CD4-positive, alpha-beta T cell (primary cell): ENCODE results near the gene SCRG1. TPM values are rescaled to one million over a fixed set of nuclear protein-coding genes. Genes with fewer than 3 reads are reported as not detected.
A peak's percentile ranks its signal among the peaks of the same experiment; 100 is the strongest.

ENCODE experiments used
- ATAC-seq: fragments of 200-7000 bp; cut with Tn5 transposase; one replicate; pipeline ENCODE4 v1.10.0; 2022; ENCODE audit warnings: mild to moderate bottlenecking; ENCODE audit not compliant: poor library complexity
- CTCF ChIA-PET: fragments of 350-600 bp; sonication (Branson Sonifier 250); formaldehyde crosslinking; loops from one replicate; lab custom pipeline; 2021; ENCODE audit warnings: antibody characterized with exemption, inconsistent platforms; lab: Charles Lee
- POLR2A ChIA-PET: fragments of 350-600 bp; sonication (Branson Sonifier 250); formaldehyde crosslinking; loops from one replicate; lab custom pipeline; 2021; ENCODE audit warnings: antibody characterized with exemption, inconsistent platforms; lab: Charles Lee
- DNase-seq, 14 experiments: peaks; one replicate each; pipeline ENCODE4 v3.0.0-alpha.2; 2013 to 2020; ENCODE audit warnings: mixed read lengths in 2 of 14
- H3K27ac ChIP-seq, 2 donors: one replicate each; pipeline versions ENCODE4 v1.5.1 to v1.7.0; 2013; ENCODE audit warnings: low read length in 2 of 2, low read depth in 1 of 2, mild to moderate bottlenecking in 1 of 2
- H3K27me3 ChIP-seq, 2 experiments: 1 replicate in 1 of 2; 2 replicates in 1 of 2; pipeline versions ENCODE4 v1.6.1 to v1.7.0; 2013; ENCODE audit warnings: low read length in 2 of 2, control low read depth in 1 of 2, mild to moderate bottlenecking in 1 of 2, moderate library complexity in 1 of 2; ENCODE audit not compliant: insufficient read depth in 2 of 2, control insufficient read depth in 1 of 2
- H3K36me3 ChIP-seq: one replicate; pipeline ENCODE4 v1.6.1; 2013; ENCODE audit warnings: low read length, control low read depth; ENCODE audit not compliant: insufficient read depth
- H3K4me1 ChIP-seq: one replicate; pipeline ENCODE4 v1.6.1; 2013; ENCODE audit warnings: low read length, control low read depth; ENCODE audit not compliant: insufficient read depth
- H3K4me3 ChIP-seq: one replicate; pipeline ENCODE4 v1.5.1; 2013; ENCODE audit warnings: mild to moderate bottlenecking, low read length, moderate library complexity
- H3K9me3 ChIP-seq, 2 experiments: 1 replicate in 1 of 2; 2 replicates in 1 of 2; pipeline versions ENCODE4 v1.6.1 to v1.7.0; 2013; ENCODE audit warnings: low read length in 2 of 2, mild to moderate bottlenecking in 2 of 2, control low read depth in 1 of 2, moderate library complexity in 1 of 2; ENCODE audit not compliant: control insufficient read depth in 1 of 2, insufficient read depth in 1 of 2
- H3K27ac Mint-ChIP-seq: one replicate; pipeline ENCODE4 v1.8.0; 2020; ENCODE audit warnings: mixed read lengths
- H3K27me3 Mint-ChIP-seq: one replicate; pipeline ENCODE4 v1.8.0; 2021; ENCODE audit warnings: mixed read lengths
- H3K36me3 Mint-ChIP-seq: one replicate; pipeline ENCODE4 v1.8.0; 2021; ENCODE audit warnings: low read depth, mixed read lengths
- H3K4me1 Mint-ChIP-seq: one replicate; pipeline ENCODE4 v1.8.0; 2021; ENCODE audit warnings: low read depth, mixed read lengths
- H3K4me3 Mint-ChIP-seq: one replicate; pipeline ENCODE4 v1.8.0; 2020; ENCODE audit warnings: mild to moderate bottlenecking, mixed read lengths
- H3K9me3 Mint-ChIP-seq: one replicate; pipeline ENCODE4 v1.8.0; 2020; ENCODE audit warnings: mixed read lengths
- CTCF ChIP-seq: fragments of 200-600 bp; IDR thresholded peaks from one replicate; pipeline ENCODE4 v1.8.0; 2022; ENCODE audit warnings: antibody characterized with exemption, mild to moderate bottlenecking
- intact Hi-C, 2 experiments: fragments of 100-400 bp; cut with DNase I in 1 of 2; cut with micrococcal nuclease in 1 of 2; formaldehyde crosslinking; loops; one replicate each; pipeline versions ENCODE4 v1.15.1 to v1.9.0; 2023 to 2025; cut with DNase I, micrococcal nuclease
- total RNA-seq, 174 experiments: library from RNA in 2 of 174; stranded (reverse) in 2 of 174; gene quantifications; one replicate each; pipeline ENCODE4 v1.2.3 and lab custom pipeline; 2021 to 2026

SCRG1 gene
- total RNA-seq, 2 experiments from 2014 or later, result not detected

GRCh38 chr4:173424899-173425805, 26.2 kb upstream of the SCRG1 start:
- no peak for DNase-seq
- no peaks in the 10 kb centered on the region for H3K9me3 Mint-ChIP-seq
- peaks cover 34% of the 10 kb centered on the region for H3K4me1 Mint-ChIP-seq
- no peak for ATAC-seq
- Histone ChIP-seq H3K4me1 (peaks cover 21% of the 10 kb centered on the region), H3K36me3 (no peaks in the 10 kb centered on the region), H3K27ac (peak overlapping the region in 1 of 2 donors; percentile 23), H3K27me3 (no peaks in the 10 kb centered on the region), H3K4me3 (no peak overlapping the region), H3K9me3 (no peaks in the 10 kb centered on the region)
- H3K27me3 Mint-ChIP-seq, result no peaks in the 10 kb centered on the region
- peak overlapping the region; percentile 54 for H3K4me3 Mint-ChIP-seq
- peak overlapping the region; percentile 61 for H3K27ac Mint-ChIP-seq
- no peak for TF ChIP-seq CTCF
- POLR2A ChIA-PET, result interaction anchor here (1.4 kb wide), 2 partner anchors 69 to 91 kb away, joined by 3 to 5 read pairs; partner anchors contain the start of gene HMGB2
- CTCF ChIA-PET, result interaction anchor here (0.6 to 0.9 kb wide), 2 partner anchors 123 to 1481 kb away, joined by 3 to 4 read pairs; no protein-coding TSS in a partner anchor
- intact Hi-C loops, result no loop called here
- H3K36me3 Mint-ChIP-seq, result no peaks in the 10 kb centered on the region

GRCh38 chr4:173420801-173421200, 21.9 kb upstream of the SCRG1 start:
- peaks cover 14% of the 10 kb centered on the region for H3K4me1 Mint-ChIP-seq
- Histone ChIP-seq H3K9me3 (no peaks in the 10 kb centered on the region), H3K4me3 (no peak overlapping the region), H3K27ac (no peak overlapping the region), H3K4me1 (peaks cover 13% of the 10 kb centered on the region), H3K36me3 (no peaks in the 10 kb centered on the region), H3K27me3 (no peaks in the 10 kb centered on the region)
- no peak for ATAC-seq
- H3K27me3 Mint-ChIP-seq, result no peaks in the 10 kb centered on the region
- H3K27ac Mint-ChIP-seq, result no peak overlapping the region
- H3K4me3 Mint-ChIP-seq, result no peak overlapping the region
- DNase-seq, result no peak
- TF ChIP-seq CTCF, result no peak
- intact Hi-C loops, result loop anchor here in 1 of 2 experiments (1.0 kb wide), 1 partner anchor 74 kb away; no protein-coding TSS in a partner anchor
- POLR2A ChIA-PET, result interaction anchor here (1.3 to 3.1 kb wide), 2 partner anchors 73 to 87 kb away, joined by 12 to 13 read pairs; partner anchors contain the start of gene HMGB2
- H3K36me3 Mint-ChIP-seq, result no peaks in the 10 kb centered on the region
- H3K9me3 Mint-ChIP-seq, result no peaks in the 10 kb centered on the region
- CTCF ChIA-PET, result interaction anchor here (0.6 to 3.0 kb wide), 11 partner anchors 30 to 407 kb away, joined by 3 to 12 read pairs (median 4); partner anchors contain the start of gene SAP30

- H3K4me3 ChIP-seq, result no peak overlapping the region
- no peaks in the 10 kb centered on the region for H3K36me3 ChIP-seq
- no peak overlapping the region for H3K27ac ChIP-seq
- peak in 3 of 14 experiments; percentile 38 to 43 (median 38) for DNase-seq
- peaks cover 8% of the 10 kb centered on the region for H3K4me1 ChIP-seq
- H3K27me3 ChIP-seq, result no peaks in the 10 kb centered on the region
- Mint-ChIP-seq H3K36me3 (no peaks in the 10 kb centered on the region), H3K4me3 (no peak overlapping the region), H3K27ac (no peak overlapping the region), H3K27me3 (no peaks in the 10 kb centered on the region), H3K9me3 (no peaks in the 10 kb centered on the region), H3K4me1 (peaks cover 10% of the 10 kb centered on the region)
- POLR2A ChIA-PET, result interaction anchor here (1.3 to 3.1 kb wide), 2 partner anchors 74 to 87 kb away, joined by 12 to 13 read pairs; partner anchors contain the start of gene HMGB2
- peak; percentile 57 for ATAC-seq
- intact Hi-C loops, result loop anchor here in 1 of 2 experiments (1.0 kb wide), 1 partner anchor 74 kb away; no protein-coding TSS in a partner anchor
- TF ChIP-seq CTCF, result peak; percentile 61
- no peaks in the 10 kb centered on the region for H3K9me3 ChIP-seq
- CTCF ChIA-PET, result interaction anchor here (0.7 to 3.0 kb wide), 11 partner anchors 9 to 407 kb away, joined by 3 to 12 read pairs (median 4); partner anchors contain the start of gene SAP30
Observed at GRCh38 chr4:173420324-173420752, 21.4 kb upstream of the SCRG1 start.
